Left renal cortex interstitium (tissue), 4 donors: ENCODE results near the gene LAMTOR4. TPM values are rescaled to one million over a fixed set of nuclear protein-coding genes. Genes with fewer than 3 reads are reported as not detected.
A peak's percentile ranks its signal among the peaks of the same experiment; 100 is the strongest.

Experiments used
- DNase-seq, 4 donors: peaks; one replicate each; pipeline ENCODE4 v3.0.0-alpha.2; 2013; ENCODE audit warnings: low read depth in 4 of 4, low spot score in 2 of 4, missing footprints in 1 of 4
- polyA plus RNA-seq, 4 donors: library from polyadenylated mRNA; unstranded; fragments of 120-200 nt; gene quantifications; one replicate each; pipeline ENCODE4 v1.2.1, GENCODE V29; 2013; ENCODE audit not compliant: insufficient read length in 4 of 4

Gene LAMTOR4
- polyA plus RNA-seq: 100 to 1,000 TPM in 3 of 4 donors, 10 to 100 TPM in 1; 97.0 to 134 (median 116) TPM

DNA sequence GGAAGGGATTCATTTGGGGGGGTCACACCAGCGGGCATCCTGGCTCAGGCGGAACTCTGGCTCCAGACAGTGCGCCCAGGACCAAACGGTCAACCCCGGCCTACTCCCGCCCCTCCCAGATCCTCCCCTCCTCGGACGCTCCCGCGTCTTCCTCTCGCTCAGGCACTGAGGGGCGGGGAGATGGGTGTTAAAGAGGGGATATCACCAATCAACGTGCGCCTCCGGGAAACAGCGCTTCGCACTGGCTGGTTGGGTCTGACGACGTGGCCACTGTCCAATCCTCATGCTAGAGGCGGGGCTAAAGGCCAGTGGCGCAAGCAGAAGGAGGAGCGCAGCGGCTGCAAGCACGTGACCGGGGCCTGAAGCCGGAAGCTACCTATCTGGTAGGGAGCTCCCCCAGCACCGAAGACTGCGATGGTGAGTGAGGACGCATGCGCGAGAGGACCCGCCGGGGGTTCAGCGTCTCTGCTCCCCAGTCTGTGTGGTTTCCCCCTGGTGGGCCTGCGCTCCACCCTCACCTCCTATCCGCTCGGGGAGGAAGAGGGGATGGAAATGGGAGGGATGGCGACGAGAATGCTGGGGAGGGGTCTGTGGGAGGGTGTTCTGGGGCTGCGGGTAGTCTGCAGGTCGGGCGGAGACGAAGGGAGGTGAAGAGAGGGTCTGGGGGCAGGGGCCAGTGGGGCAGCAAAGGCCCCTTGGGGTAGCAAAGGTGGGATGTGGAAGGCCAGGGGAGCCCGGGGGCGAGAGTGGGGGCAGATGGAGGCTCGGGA, at the start of gene LAMTOR4:
LAMTOR4 (plus strand) TSS at position 360 of the 770 bp plus-strand sequence; CDS start at position 415, 55 bp downstream.
- peak; percentile 83 to 99 (median 92) for DNase-seq

DNA sequence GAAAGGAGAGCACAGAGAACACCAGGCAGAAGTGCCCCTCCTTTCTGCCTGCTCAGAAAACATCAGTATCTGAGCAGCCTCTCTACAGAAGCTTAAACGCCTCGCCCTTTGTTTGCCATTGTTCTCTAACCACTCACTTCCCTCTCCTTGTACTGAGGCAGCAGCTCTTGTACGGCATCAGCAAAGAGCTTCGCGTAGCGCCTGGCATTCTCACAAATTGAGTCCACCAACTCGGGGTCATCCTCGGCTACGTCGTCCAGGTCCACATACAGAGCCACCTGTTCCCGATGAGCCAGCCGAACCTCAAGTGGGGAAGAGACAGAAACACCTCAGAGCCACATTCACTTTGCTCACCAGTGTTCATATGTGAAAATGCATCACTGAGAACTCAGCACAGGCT, 49.3 kb upstream of the LAMTOR4 start:
- no peak for DNase-seq

DNA sequence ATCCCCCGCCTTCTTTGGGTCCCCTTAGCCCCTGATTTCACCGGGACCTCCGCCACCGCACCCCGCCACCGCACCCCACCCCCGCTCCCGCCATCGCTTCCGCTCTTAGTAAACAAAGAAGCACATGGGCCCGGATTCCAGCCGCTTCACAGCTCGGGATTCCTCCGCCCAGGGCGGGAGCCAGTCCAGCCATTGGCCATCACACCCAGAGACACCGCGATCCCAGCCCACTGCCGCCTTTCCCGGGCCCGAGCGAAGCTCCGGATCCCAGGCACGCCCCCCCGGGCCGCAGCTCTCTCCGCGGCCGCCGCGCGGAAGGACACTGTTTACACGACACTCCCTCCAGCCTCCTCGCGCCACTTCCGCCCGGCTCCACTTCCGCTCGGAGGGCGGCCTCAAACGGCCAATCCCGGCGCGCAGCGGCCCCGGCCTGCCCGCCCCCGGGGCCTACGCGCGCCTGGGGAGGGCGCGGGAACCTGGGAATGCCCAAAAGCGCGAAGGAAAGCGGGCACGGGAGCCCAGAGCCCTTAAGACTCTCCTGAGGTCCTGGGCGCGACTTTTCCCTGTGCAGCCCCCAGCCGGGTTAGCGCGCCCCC, 48.2 kb upstream of the LAMTOR4 start:
- DNase-seq: peak; percentile 79 to 93 (median 92)

DNA sequence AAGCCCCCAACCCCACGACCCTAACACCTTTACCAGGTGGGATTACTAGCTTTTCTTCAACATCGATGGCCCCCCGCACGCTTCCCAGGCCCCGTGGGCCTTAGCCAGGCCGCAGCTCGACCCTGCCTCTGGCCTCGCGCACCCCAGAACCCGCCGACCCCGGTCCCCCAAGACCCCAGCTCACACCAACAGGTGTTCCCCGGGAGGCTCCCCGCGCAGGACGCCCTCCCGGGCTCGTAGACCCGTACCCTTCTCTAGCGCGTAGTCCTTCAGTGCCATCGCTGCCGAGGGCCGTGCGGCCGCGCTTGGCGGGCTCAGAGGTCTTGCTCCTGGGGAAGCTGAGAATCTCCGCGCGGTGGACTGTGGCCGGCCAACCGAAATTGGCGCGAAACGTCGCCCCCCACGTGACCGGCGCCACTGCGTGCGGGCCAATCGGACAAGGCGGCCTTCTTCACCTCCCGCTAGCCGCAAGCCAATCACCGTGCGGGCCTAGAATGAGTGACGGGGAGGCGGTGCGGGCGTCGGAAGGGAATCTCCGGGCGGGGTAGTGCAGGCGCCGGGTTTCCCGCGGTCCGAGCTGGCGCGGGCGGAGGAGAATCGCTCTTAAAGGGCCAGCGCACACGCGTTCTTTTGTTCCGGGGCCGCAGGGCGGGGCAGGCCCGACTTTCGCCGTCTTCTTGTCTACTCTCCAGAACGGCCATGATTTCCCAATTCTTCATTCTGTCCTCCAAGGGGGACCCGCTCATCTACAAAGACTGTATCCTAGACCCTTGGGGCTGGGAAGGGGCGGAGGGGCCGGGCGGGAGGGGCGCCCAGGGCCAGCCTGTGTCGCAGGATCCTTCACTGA, 47.5 kb upstream of the LAMTOR4 start, which contains the start of the genes AP4M1 and MCM7:
AP4M1 (plus strand) TSS at position 628 of the 847 bp plus-strand sequence; CDS start at position 700, 72 bp downstream.
MCM7 (minus strand) TSS at position 382 of the 847 bp plus-strand sequence; CDS start at position 279, 103 bp downstream.
- DNase-seq: peak; percentile 83 to 96 (median 92)

DNA sequence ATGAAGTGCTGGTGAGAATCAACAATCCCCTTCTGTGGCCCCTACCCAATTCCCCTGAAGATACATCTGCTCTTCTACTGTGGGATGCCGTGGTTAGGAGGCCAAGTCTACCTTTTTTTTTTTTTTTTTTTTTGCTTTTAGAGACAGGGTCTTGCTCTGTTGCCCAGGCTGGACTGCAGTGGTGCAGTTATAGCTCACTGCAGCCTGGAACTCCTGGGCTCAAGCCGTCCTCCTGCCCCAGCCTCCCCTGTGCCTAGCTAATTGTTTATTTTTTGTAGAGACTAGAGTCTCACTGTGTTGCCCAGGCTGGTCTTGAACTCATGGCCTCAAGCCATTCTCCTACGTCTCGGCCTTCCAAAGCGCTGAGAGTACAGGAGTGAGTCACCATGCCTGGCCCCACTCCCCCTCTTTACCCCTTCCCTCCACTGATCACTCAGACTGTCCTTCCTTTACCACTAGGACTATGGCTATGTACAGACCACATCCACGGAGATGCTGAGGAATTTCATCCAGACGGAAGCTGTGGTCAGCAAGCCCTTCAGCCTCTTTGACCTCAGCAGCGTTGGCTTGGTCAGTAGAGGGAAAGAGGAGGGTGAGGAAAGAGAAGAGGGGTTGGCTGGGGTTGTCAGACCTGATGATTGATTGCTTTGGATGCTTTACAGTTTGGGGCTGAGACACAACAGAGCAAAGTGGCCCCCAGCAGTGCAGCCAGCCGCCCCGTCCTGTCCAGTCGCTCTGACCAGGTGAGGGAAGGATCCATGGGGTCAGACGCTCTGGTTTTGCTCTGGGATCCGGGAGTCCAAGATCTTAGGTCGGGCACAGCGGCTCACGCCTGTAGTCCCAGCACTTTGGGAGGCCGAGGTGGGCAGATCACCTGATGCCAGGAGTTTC, 45.5 kb upstream of the LAMTOR4 start:
- no peak for DNase-seq

DNA sequence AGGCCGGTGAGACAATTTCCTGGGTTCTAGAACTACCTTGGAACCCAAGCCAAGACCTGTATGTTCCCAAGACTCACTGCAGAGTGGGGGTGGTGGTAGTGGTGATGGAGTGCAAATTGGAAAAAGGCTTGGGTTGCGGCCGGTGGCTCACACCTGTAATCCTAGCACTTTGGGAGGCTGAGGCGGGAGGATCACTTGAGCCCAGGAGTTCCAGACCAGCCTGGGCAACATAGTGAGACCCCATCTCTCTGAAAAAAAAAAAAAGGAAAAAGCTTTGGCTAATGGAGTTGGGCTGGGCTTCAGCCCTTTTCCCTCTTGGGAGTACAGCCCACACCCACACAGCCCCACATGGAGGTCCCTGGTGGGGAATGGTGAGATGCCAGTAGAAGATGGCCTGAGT, 43.2 kb upstream of the LAMTOR4 start:
- no peak for DNase-seq

DNA sequence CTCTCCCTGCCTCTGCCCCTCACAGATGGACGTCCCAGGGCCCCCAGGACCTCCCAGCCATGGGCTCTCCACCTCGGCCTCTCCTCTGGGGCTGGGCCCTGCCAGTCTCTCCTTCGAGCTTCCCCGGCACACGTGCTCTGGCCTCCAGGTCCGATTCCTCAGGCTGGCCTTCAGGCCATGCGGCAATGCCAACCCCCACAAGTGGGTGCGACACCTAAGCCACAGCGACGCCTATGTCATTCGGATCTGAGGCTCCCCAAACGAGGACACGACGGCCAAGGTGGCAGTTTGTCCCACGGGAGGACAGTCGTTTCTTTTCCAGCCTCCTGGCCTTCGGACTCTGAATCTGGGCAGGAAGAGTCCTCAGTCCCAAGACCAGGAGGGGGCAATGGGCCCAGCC, 42.1 kb upstream of the LAMTOR4 start:
- DNase-seq: no peak

DNA sequence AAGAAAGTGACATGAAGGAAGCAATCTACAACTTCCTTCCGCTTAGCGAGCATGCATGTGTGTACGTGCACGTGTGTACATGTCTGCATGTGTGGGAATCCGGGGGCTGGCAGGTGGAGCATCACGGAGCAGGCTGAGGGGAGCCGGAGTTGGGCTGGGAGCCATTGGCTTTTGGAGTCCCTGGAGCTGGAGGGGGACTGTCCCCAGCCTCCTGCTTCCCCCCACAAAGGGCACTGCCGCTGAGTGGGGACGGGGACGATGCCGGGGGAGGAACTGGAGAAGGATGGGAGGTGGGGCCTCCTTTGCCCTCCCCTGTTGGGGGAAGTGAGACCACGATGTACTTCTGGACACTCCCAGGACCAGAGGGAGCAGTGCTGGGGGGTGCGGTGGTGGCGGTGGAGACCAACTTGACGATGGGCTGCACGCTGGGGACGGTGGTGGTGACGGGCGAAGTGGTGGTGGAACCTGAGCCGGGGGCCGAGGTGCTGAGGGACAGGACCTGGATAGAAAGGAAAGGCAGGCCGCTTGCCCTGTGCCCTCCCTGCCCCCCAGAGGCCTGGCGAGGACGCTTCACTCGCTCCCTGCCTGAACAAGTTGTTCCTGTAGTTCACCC, 41.5 kb upstream of the LAMTOR4 start:
- no peak for DNase-seq

DNA sequence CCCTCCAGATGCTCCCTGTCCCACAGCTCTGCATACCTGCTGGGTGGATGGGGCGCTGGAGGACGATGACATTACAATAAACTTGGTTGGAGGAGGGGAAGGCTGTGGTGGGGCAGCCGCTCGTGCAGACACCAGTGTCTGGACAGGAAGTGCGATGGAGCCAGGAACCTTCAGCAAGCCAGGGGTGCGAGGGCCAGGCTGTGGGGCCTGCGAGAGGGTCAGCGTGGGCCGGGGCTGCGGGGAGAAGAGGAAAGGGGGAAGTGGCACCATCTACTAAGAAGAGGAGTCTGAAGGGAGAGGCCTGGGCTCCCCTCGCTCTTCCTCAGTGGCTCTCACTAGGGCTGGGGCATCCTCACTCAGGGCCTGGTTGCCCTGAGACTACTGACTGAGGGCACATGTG, 40.8 kb upstream of the LAMTOR4 start:
- no peak for DNase-seq

DNA sequence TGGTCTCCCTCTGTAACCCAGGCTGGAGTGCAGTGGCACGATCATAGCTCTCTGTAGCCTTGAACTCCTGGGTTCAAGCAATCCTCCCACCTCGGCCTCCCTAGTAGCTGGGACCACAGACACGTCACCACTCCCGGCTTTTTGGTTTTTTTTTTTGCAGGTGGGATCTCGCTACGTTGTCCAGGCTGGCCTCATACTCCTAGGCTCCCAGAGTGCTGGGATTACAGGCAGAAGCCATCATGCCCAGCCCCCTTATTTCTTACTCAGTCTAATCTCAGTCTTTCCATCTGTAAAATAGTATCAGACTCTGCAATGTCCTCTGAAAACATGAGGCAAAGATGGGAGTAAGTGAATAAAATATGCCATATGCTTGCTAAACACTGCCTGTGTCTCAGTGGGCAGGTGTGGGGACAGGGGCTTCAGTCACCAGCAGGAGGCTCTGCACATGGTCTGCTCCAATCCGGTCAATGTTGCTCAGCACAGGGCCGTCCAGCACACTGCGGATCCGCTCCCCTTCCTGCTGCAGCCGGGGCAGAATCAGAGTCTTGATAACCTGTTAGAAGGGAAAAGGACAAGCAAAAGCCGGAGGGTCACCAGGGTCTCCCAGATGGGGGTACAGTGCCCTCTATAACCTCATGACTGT, 39.1 kb upstream of the LAMTOR4 start:
- DNase-seq: no peak

DNA sequence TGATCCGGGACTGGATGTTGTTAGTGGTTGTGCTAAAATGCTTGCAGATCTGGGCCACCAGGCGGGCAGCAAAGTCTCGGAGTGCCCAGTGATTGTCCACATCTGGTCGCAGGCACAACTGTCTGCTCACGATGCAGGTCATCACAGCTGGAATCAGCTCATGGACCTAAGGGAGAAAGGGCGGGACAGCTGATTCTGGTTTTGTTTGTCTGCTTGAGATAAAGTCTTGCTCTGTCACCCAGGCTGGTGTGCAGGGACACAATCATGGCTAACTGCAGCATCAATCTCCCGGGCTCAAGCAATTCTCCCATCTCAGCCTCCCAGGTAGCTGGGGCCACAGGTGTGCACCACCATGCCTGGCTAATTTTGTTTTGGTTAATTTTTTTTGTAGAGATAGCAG, 37.6 kb upstream of the LAMTOR4 start:
- DNase-seq: no peak

DNA sequence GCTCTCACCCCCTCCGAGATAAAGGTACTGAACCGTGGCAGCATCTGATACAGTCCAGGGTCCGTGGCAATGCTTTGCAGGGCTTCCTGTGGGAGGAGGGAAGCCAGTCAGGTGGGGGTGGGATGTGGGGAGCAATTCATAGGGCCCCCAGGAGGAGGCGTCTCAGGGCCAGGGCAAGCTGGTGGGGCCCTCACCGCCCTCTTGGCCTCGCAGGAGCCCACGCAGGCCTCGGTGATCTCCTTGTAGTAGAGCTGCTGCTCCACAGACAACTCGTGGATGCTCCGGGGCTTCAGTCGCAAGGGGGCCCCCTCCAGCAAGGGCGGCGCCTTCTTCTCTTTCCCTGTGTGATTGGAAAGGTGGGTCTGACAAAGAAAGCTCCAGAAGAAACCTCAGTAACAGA, 36.8 kb upstream of the LAMTOR4 start:
- no peak for DNase-seq

DNA sequence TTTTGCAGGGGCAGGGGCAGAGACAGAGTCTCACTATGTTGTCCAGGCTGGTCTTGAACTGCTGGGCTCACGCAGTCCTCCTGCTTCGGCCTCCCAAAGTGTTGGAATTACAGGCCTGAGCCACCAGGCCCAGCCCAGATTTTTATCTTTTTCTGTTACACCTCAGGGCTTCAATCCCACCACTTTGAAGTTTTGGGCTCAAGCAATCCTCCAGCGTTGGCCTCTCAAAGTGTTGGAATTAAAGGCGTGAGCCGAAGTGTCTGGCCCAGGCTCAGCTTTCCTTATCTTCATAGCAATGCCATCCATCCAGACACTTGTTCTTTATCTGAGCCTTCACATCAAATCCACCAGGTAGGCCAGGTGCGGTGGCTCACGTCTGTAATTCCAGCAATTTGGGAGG, 33.7 kb upstream of the LAMTOR4 start:
- DNase-seq: no peak

DNA sequence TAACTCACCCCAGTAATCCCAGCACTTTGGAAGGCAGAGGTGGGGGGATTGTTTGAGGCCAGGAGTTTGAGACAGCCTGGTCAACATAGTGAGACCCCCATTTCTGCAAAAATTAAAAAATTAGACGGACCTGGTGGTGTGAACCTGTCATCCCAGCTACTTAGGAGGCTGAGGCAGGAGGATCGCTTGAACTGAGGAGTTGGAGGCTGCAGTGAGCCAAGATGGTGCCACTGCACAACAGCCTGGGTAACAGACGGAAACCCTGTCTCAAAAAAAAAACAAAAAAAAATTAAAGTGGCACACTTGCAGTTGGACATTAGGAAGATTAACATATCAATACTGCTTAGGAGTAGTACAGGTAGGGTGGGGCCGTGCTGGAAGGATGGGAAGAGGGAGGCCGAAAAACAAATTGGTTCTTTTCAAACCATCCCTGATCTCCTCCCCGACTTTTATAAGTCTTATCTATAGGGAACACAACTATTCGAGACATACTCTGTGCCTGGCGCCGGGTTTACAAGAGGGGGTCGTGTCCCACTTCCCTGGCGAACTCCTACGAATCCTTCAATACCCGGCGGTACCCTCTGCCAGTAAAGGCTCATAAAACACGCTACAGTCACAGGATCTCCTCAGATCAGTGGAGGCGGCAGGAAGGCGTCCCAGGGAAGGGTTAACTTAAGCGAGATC, 30.2 kb upstream of the LAMTOR4 start:
- no peak for DNase-seq

DNA sequence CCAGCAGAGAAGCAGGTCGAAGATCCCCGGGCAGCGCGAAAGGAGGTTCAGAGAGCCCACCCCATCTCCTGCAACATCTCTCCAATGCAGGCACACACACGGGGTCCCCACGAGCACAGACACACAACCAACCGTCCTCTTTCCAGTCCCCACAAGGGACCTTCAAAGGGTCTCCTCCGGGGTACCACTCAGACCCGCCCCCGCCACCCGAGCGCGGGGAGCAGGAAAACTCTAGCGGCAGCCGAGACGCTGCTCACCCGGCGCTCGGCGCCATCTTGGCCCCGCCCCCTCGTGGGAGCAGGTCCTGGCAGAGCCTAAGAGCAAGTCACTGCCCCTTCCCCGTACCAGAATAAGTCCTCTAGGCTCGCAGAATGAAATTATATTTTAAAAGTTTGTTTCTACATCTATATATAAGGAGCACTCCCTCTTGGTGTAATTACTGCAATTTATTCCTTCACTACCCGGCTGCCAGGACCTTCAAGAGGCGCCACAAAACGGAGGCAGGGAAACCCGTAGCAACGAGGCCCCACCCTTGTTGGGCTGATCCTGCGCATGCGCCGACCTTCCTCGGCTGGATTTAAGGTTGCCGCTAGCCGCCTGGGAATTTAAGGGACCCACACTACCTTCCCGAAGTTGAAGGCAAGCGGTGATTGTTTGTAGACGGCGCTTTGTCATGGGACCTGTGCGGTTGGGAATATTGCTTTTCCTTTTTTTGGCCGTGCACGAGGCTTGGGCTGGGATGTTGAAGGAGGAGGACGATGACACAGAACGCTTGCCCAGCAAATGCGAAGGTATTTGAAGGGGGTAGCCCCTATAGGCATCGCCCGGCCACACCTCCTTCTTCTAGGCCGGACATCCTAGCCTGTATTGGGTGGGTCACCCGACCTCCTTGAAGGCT, 29.4 kb upstream of the LAMTOR4 start, which contains the start of the genes CNPY4 and TAF6:
CNPY4 (plus strand) TSS at position 563 of the 898 bp plus-strand sequence; CDS start at position 674, 111 bp downstream.
TAF6 (minus strand) TSS at position 287 of the 898 bp plus-strand sequence. CDS start 5,149 bp downstream, outside the sequence.
- peak; percentile 91 to 96 (median 93) for DNase-seq

DNA sequence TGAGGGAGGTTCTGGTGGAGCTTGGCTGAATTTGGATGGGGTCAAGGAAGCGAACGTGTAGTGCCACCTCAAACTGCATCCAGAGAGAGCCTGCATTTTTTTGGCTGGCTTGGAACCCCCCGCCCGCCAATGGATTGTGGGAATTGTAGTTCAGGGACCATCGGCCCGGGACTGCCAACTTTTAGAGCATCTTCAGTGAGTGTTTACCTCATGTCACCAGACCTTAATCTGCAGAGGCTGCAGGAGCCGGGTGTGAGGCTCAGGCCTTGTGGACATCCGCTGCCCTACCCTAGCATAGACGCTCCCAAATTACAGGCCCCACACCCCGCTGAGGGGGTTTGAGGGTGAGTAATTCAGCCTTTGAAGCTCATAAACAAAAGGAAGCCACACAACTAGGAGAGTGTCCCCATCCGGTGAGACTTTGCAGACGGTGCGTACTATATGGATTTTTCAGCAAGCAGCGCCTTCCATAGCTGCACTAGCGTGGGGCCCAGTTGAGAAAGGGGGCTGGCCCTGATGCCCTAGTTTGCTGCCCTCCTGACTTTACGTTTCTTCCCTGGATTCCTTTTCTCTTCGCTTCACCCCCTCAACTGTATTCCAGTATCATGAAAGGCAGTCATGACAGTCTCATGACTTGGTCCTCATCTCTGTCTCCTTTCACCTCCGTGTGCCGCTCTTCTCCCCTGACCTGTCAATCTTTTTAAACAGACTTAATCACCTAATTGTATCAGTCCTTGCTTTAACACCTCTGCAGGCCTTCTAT, 28.6 kb upstream of the LAMTOR4 start:
- DNase-seq: peak in 1 of 4 donors; percentile 55

DNA sequence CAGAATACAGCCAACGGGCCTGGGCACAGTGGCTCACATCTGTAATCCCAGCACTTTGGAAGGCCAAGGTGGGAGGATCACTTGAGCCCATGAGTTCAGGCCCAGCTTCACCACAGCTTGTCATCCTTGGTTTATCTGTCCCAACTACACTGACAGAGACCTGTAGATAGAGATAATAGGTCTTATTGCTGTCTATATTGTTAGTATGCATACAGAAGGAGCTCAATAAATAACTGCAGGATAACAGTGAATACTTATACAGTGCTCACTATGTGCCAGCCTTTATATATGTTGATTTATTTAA, 28.0 kb upstream of the LAMTOR4 start:
- DNase-seq: no peak
